Activated B cell treated with CpG ODN at 0.5 μM for 24 hours (primary cell): ENCODE measurements around the gene ENOX1. TPM values are rescaled to one million over a fixed set of nuclear protein-coding genes. Genes with fewer than 3 reads are reported as not detected.

Source experiments
- ATAC-seq: fragments of 200-7000 bp; cut with Tn5 transposase; one replicate; pipeline ENCODE4 v1.10.0; 2021; ENCODE audit warnings: low read depth, mild to moderate bottlenecking, moderate library complexity
- CTCF ChIA-PET: fragments of 350-600 bp; sonication (Branson Sonifier 250); formaldehyde crosslinking; loops from one replicate; lab custom pipeline; 2021; ENCODE audit warnings: antibody characterized with exemption; lab: Charles Lee
- POLR2A ChIA-PET: fragments of 350-600 bp; sonication (Branson Sonifier 250); formaldehyde crosslinking; loops from one replicate; lab custom pipeline; 2021; ENCODE audit warnings: antibody characterized with exemption; lab: Charles Lee
- DNase-seq: peaks from one replicate; pipeline ENCODE4 v3.0.0; 2022
- H3K27ac Mint-ChIP-seq: one replicate; pipeline ENCODE4 v1.8.0; 2020; ENCODE audit warnings: mixed read lengths
- H3K27me3 Mint-ChIP-seq: one replicate; pipeline ENCODE4 v1.8.0; 2021; ENCODE audit warnings: mixed read lengths
- H3K36me3 Mint-ChIP-seq: one replicate; pipeline ENCODE4 v1.8.0; 2021; ENCODE audit warnings: low read depth, mixed read lengths
- H3K4me1 Mint-ChIP-seq: one replicate; pipeline ENCODE4 v1.8.0; 2021; ENCODE audit warnings: mixed read lengths
- H3K4me3 Mint-ChIP-seq: one replicate; pipeline ENCODE4 v1.8.0; 2020; ENCODE audit warnings: mild to moderate bottlenecking, mixed read lengths
- H3K9me3 Mint-ChIP-seq: one replicate; pipeline ENCODE4 v1.8.0; 2020; ENCODE audit warnings: mixed read lengths
- intact Hi-C: fragments of 100-400 bp; cut with micrococcal nuclease; formaldehyde crosslinking; loops from one replicate; pipeline ENCODE4 v1.15.1; 2024
- total RNA-seq: library from RNA; stranded (reverse); gene quantifications from 2 replicates; pipeline ENCODE4 v1.2.3, GENCODE V29; 2022
- TF ChIP-seq, protein P1 (sequence below): fragments of 200-600 bp; IDR thresholded peaks from one replicate; pipeline ENCODE4 v1.8.0; 2022; ENCODE audit warnings: antibody characterized with exemption, mild to moderate bottlenecking

Gene ENOX1
- total RNA-seq, 1 donor from 2014 or later: not detected

DNA sequence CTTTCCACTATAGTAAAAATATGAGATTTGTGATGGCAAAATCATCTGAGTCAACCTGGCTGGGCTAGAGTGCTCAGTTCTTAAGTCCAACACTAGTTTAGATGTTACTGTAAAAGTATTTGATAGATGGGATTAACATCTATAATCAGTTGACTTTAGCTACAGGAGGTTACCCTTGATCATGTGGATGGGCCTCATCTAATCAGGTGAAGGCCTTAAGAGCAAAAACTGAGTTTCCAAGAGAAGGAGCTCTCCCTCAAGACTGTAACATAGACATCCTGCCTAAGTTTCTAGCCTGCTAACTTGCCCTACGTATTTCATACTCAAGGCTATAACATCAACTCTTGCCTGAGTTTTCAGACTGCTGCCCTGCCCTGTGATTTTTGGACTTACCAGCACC, 132.8 kb downstream of the ENOX1 start:
- Mint-ChIP-seq H3K4me3 (no peak overlapping the region), H3K27ac (no peak overlapping the region), H3K36me3 (no peaks in the 10 kb centered on the region), H3K27me3 (peaks cover 1% of the 10 kb centered on the region), H3K9me3 (no peaks in the 10 kb centered on the region), H3K4me1 (no peaks in the 10 kb centered on the region)
- ATAC-seq: no peak
- POLR2A ChIA-PET: no interaction called here
- intact Hi-C loops: no loop called here
- TF ChIP-seq, protein P1, sequence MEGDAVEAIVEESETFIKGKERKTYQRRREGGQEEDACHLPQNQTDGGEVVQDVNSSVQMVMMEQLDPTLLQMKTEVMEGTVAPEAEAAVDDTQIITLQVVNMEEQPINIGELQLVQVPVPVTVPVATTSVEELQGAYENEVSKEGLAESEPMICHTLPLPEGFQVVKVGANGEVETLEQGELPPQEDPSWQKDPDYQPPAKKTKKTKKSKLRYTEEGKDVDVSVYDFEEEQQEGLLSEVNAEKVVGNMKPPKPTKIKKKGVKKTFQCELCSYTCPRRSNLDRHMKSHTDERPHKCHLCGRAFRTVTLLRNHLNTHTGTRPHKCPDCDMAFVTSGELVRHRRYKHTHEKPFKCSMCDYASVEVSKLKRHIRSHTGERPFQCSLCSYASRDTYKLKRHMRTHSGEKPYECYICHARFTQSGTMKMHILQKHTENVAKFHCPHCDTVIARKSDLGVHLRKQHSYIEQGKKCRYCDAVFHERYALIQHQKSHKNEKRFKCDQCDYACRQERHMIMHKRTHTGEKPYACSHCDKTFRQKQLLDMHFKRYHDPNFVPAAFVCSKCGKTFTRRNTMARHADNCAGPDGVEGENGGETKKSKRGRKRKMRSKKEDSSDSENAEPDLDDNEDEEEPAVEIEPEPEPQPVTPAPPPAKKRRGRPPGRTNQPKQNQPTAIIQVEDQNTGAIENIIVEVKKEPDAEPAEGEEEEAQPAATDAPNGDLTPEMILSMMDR: no peak
- no peak for DNase-seq
- CTCF ChIA-PET: no interaction called here

DNA sequence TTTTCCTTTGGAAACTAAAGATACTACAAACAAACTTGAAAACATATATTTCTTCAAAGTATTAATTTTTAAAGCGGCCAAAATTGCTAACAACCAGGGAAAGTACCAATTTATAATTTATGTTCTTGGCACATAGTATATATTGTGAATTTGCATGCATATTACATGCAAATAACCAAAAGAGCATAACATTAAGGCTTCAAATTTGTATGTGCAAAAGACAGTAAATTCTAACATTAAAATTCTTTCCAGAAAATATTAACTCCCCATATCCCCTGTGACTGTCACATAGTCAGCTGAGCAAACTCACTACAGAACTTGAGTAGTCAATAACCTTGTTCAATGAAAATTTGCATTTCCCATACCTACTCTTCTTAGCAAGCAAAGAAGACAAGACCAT, 133.4 kb downstream of the ENOX1 start:
- Mint-ChIP-seq H3K27ac (no peak overlapping the region), H3K4me1 (no peaks in the 10 kb centered on the region), H3K4me3 (no peak overlapping the region), H3K27me3 (no peaks in the 10 kb centered on the region), H3K9me3 (no peaks in the 10 kb centered on the region), H3K36me3 (no peaks in the 10 kb centered on the region)
- no peak for DNase-seq
- ATAC-seq: no peak
- ChIA-PET POLR2A (no interaction called here), CTCF (no interaction called here)
- intact Hi-C loops: no loop called here
- TF ChIP-seq, protein P1: no peak

DNA sequence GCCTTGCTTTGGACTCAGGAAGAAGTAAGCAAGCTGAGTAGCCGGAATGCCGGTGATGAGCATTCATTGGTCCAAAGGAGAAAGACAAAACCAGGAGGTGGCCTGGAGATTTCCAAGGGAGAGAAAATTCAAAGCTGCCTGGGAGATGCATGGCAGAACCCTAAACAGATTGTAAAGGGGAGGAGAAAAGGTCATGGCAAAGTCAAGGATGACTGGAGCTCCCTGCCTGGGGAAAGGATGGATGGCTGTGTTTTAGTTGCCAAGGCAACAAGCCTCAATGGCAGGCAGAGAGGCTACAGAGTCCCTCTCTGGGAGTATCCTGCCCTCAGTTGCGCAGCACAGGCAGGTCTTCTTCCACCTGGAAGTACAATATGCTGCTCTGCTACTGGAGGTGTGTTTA, 134.0 kb downstream of the ENOX1 start:
- DNase-seq (no peak), ATAC-seq (no peak)
- Mint-ChIP-seq H3K36me3 (no peaks in the 10 kb centered on the region), H3K27me3 (peaks cover 3% of the 10 kb centered on the region), H3K4me3 (no peak overlapping the region), H3K4me1 (no peaks in the 10 kb centered on the region), H3K27ac (no peak overlapping the region), H3K9me3 (no peaks in the 10 kb centered on the region)
- TF ChIP-seq, protein P1: no peak
- intact Hi-C loops: no loop called here
- ChIA-PET POLR2A (no interaction called here), CTCF (no interaction called here)

DNA sequence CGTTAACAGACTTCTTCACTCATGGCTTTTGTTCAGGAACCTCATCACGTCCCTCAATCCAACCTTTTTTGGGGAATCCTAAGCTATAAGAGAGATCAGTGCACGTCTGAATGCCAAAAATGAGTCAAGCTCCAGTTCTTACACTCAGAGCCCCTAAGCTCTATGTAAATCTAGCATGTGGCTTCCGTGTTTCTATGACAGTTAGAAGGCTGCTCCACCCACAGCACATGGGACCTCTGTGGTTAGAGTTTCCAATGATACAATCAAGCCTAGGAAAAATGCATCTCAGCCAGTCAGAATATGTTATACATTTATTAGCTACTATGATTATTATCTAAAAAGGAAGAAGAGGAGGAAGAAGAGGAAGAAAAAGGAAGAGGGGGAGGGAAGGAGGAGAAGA, 135.9 kb downstream of the ENOX1 start:
- Mint-ChIP-seq H3K4me1 (no peaks in the 10 kb centered on the region), H3K27ac (no peak overlapping the region), H3K36me3 (no peaks in the 10 kb centered on the region), H3K27me3 (peaks cover 5% of the 10 kb centered on the region), H3K9me3 (no peaks in the 10 kb centered on the region), H3K4me3 (no peak overlapping the region)
- POLR2A ChIA-PET: no interaction called here
- intact Hi-C loops: no loop called here
- DNase-seq: no peak
- no peak for ATAC-seq
- TF ChIP-seq, protein P1: no peak
- CTCF ChIA-PET: no interaction called here

DNA sequence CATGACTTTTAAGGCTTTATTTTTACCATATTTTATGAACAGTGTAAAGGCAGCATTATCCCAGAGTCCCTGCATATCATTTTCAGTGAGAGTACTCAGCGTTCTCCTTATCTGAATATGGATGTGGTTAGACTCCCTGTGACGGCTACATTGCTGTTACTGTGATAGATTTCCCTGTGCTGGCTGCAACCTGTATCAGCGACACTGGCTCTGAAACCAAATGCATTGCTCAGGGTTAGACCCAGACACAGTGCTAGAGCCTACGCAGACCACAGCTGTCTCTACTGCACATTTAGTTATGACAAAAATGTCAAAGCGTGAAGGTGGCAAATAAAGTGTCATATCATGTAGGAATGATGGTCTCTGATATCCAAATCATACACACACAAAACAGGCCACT, 138.0 kb downstream of the ENOX1 start:
- DNase-seq (no peak), ATAC-seq (no peak)
- intact Hi-C loops: no loop called here
- peaks cover 5% of the 10 kb centered on the region for H3K27me3 Mint-ChIP-seq
- H3K9me3 Mint-ChIP-seq: no peaks in the 10 kb centered on the region
- H3K4me3 Mint-ChIP-seq: no peak overlapping the region
- ChIA-PET POLR2A (no interaction called here), CTCF (no interaction called here)
- no peaks in the 10 kb centered on the region for H3K36me3 Mint-ChIP-seq
- H3K27ac Mint-ChIP-seq: no peak overlapping the region
- no peaks in the 10 kb centered on the region for H3K4me1 Mint-ChIP-seq
- TF ChIP-seq, protein P1: no peak
